ENCODE measurements around the gene CREB3L1.

- TF ChIP-seq CTCF (conservative IDR thresholded peaks at IDR 0.05; ENCODE audit: low read depth in 2 of 2) (no peak), NANOG (IDR thresholded peaks at IDR 0.05; ENCODE audit: borderline replicate concordance) (no peak), POLR2AphosphoS5 (IDR thresholded peaks at IDR 0.05; ENCODE audit: low read depth) (no peak), EZH2 (IDR thresholded peaks at IDR 0.05; ENCODE audit: low read depth, unreplicated experiment) (no peak), ZNF331 (CRISPR knock-in tag; IDR thresholded peaks at IDR 0.05; ENCODE audit: low read depth) (no peak), CREB1 (CRISPR knock-in tag; IDR thresholded peaks at IDR 0.05; ENCODE audit: low read depth) (no peak), JUNB (IDR thresholded peaks at IDR 0.05; ENCODE audit: unreplicated experiment) (no peak), REST (IDR thresholded peaks at IDR 0.05; ENCODE audit: unreplicated experiment) (no peak)
Observed at GRCh38 chr11:46306296-46306853, 28.9 kb downstream of the CREB3L1 start.

Measured in GM23338 (cell line).